ENCODE data around the gene CRYGC. TPM values are rescaled to one million over a fixed set of nuclear protein-coding genes. Genes with fewer than 3 reads are reported as not detected.

The CRYGC gene
- total and polyA plus RNA-seq, 2 donors (not counting 3 experiments of a cell fraction or from before 2014, with no cell fraction given), result not detected

DNA sequence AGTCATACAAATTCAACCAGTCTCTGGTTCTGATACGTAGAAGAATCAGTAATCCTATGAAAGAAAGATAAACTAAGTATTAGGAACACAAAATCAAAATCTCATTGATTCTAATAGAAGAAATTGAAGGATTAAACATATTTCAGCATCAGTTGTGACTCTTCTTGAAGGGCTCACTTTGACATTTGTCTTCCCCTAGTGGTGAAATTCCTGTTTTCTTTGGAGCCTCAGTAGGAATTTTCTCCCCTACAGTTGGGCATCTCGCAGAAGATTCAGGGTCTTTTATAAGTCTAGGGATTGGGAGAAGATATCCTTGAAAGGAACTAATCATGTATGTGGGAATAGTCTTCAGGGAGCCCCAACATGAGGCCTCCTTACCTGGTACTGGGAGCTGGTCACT is 19.2 kb upstream of the CRYGC start:
- intact Hi-C loops (cut with micrococcal nuclease) (no loop called here), dilution Hi-C loops (cut with MboI; ENCODE audit: extremely low pct_ligation_motif_present, low sequenced_read_pairs) (no loop called here)
- no peak overlapping the region for H3K9ac ChIP-seq (replicated peaks; ENCODE audit: extremely low read depth, insufficient read depth, low read length)
- ChIA-PET POLR2A (no interaction called here), CTCF (no interaction called here)
- BruUV-seq (replicated peaks), result no TSS peak
- FAIRE-seq (no peak), DNase-seq (ENCODE audit: low read depth, low spot score) (no peak)
- no peak overlapping the region for H3K4me2 ChIP-seq (ENCODE audit: insufficient read depth, low read length)
- no peaks in the 10 kb centered on the region for H3K36me3 ChIP-seq (ENCODE audit: control insufficient read depth in 2 of 2, extremely low read depth in 1 of 2, insufficient read depth in 2 of 2, low read length in 2 of 2)
- TF ChIP-seq MYC (IDR thresholded peaks at IDR 0.05; ENCODE audit: low read depth, low read length), result no peak
- TF ChIP-seq, protein P1, sequence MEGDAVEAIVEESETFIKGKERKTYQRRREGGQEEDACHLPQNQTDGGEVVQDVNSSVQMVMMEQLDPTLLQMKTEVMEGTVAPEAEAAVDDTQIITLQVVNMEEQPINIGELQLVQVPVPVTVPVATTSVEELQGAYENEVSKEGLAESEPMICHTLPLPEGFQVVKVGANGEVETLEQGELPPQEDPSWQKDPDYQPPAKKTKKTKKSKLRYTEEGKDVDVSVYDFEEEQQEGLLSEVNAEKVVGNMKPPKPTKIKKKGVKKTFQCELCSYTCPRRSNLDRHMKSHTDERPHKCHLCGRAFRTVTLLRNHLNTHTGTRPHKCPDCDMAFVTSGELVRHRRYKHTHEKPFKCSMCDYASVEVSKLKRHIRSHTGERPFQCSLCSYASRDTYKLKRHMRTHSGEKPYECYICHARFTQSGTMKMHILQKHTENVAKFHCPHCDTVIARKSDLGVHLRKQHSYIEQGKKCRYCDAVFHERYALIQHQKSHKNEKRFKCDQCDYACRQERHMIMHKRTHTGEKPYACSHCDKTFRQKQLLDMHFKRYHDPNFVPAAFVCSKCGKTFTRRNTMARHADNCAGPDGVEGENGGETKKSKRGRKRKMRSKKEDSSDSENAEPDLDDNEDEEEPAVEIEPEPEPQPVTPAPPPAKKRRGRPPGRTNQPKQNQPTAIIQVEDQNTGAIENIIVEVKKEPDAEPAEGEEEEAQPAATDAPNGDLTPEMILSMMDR (IDR thresholded peaks at IDR 0.05; ENCODE audit: extremely low read depth in 1 of 2, insufficient read depth in 1 of 2, low read depth in 1 of 2, low read length in 2 of 2), result peak in 1 of 2 donors; percentile 8
- no peak overlapping the region for H3K4me3 ChIP-seq (replicated peaks in 1 of 3; ENCODE audit: insufficient read depth in 1 of 3, low read depth in 1 of 3, low read length in 3 of 3)
- H2AFZ ChIP-seq (ENCODE audit: low read depth, low read length), result no peak overlapping the region
- no peaks in the 10 kb centered on the region for H3K79me2 ChIP-seq (ENCODE audit: control insufficient read depth, insufficient read depth, low read length)
- H3K27me3 ChIP-seq (ENCODE audit: control insufficient read depth in 2 of 2, insufficient read depth in 2 of 2, low read length in 2 of 2), result no peaks in the 10 kb centered on the region
- H3K4me1 ChIP-seq (ENCODE audit: control insufficient read depth, extremely low read depth, insufficient read depth, low read length), result no peaks in the 10 kb centered on the region
- H3K9me3 ChIP-seq (replicated peaks; ENCODE audit: control insufficient read depth, insufficient read depth, low read length), result no peaks in the 10 kb centered on the region
- H4K20me1 ChIP-seq (replicated peaks; ENCODE audit: control insufficient read depth, extremely low read depth, insufficient read depth, low read length), result no peaks in the 10 kb centered on the region
- no peak overlapping the region for H3K27ac ChIP-seq (ENCODE audit: insufficient read depth, low read depth, low read length)
- H3K9me1 ChIP-seq (replicated peaks; ENCODE audit: control insufficient read depth, extremely low read depth, insufficient read depth, low read length), result no peaks in the 10 kb centered on the region

DNA sequence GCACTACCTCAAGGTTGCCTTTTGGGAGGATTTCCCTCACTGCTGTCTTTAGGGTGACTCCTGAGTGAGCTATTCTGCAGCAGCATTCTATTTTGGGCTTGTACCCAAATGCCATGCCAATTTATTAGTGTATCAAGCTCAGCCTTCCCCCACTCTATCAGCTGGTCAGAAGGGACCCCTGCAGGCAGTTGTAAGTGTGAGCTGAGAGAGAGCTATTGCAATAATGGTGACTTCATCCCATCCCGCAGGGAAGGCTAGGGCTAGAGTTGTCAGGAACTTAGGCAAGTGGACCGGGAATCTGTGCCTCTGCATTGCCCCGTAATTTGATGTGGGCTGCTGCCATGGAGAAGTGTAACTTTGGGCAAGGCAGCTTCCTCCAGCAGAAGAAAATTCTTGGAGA is 18.1 kb upstream of the CRYGC start:
- Histone ChIP-seq H3K27me3 (ENCODE audit: control insufficient read depth in 2 of 2, insufficient read depth in 2 of 2, low read length in 2 of 2) (no peaks in the 10 kb centered on the region), H3K4me3 (replicated peaks in 1 of 3; ENCODE audit: insufficient read depth in 1 of 3, low read depth in 1 of 3, low read length in 3 of 3) (no peak overlapping the region), H3K9me3 (replicated peaks; ENCODE audit: control insufficient read depth, insufficient read depth, low read length) (no peaks in the 10 kb centered on the region), H3K79me2 (ENCODE audit: control insufficient read depth, insufficient read depth, low read length) (no peaks in the 10 kb centered on the region), H3K9ac (replicated peaks; ENCODE audit: extremely low read depth, insufficient read depth, low read length) (no peak overlapping the region), H3K9me1 (replicated peaks; ENCODE audit: control insufficient read depth, extremely low read depth, insufficient read depth, low read length) (no peaks in the 10 kb centered on the region), H3K4me2 (ENCODE audit: insufficient read depth, low read length) (no peak overlapping the region), H4K20me1 (replicated peaks; ENCODE audit: control insufficient read depth, extremely low read depth, insufficient read depth, low read length) (no peaks in the 10 kb centered on the region), H2AFZ (ENCODE audit: low read depth, low read length) (no peak overlapping the region), H3K27ac (ENCODE audit: insufficient read depth, low read depth, low read length) (no peak overlapping the region), H3K36me3 (ENCODE audit: control insufficient read depth in 2 of 2, extremely low read depth in 1 of 2, insufficient read depth in 2 of 2, low read length in 2 of 2) (no peaks in the 10 kb centered on the region), H3K4me1 (ENCODE audit: control insufficient read depth, extremely low read depth, insufficient read depth, low read length) (no peaks in the 10 kb centered on the region)
- POLR2A ChIA-PET, result no interaction called here
- CTCF ChIA-PET, result interaction anchor here (0.9 to 1.4 kb wide), 2 partner anchors 8 to 106 kb away, joined by 3 read pairs; no protein-coding TSS in a partner anchor
- BruUV-seq (replicated peaks), result no TSS peak
- DNase-seq (ENCODE audit: low read depth, low spot score) (no peak), FAIRE-seq (no peak)
- intact Hi-C loops (cut with micrococcal nuclease) (no loop called here), dilution Hi-C loops (cut with MboI; ENCODE audit: extremely low pct_ligation_motif_present, low sequenced_read_pairs) (no loop called here)
- TF ChIP-seq GATA2 (IDR thresholded peaks at IDR 0.05; ENCODE audit: insufficient read depth, insufficient read length, low read depth, low read length) (no peak), JUN (IDR thresholded peaks at IDR 0.05; ENCODE audit: borderline replicate concordance, insufficient read depth, insufficient read length, low read depth) (no peak), POLR2AphosphoS5 (IDR thresholded peaks at IDR 0.05; ENCODE audit: insufficient read depth, low read depth, low read length) (no peak), POLR2A (IDR thresholded peaks at IDR 0.05; ENCODE audit: low read depth, low read length) (no peak), FOS (IDR thresholded peaks at IDR 0.05; ENCODE audit: borderline replicate concordance, insufficient read depth, low read length) (no peak), EZH2 (IDR thresholded peaks at IDR 0.05; ENCODE audit: borderline replicate concordance, low read depth, low read length, severe bottlenecking) (no peak), MYC (IDR thresholded peaks at IDR 0.05; ENCODE audit: low read depth, low read length) (no peak)
- TF ChIP-seq, protein P1 (IDR thresholded peaks at IDR 0.05; ENCODE audit: extremely low read depth in 1 of 2, insufficient read depth in 1 of 2, low read depth in 1 of 2, low read length in 2 of 2), result no peak
- TF ChIP-seq, protein P2, sequence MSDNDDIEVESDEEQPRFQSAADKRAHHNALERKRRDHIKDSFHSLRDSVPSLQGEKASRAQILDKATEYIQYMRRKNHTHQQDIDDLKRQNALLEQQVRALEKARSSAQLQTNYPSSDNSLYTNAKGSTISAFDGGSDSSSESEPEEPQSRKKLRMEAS (IDR thresholded peaks at IDR 0.05; ENCODE audit: insufficient read depth, insufficient read length), result no peak
